ENCODE results near the gene LRRC1. TPM values are rescaled to one million over a fixed set of nuclear protein-coding genes. Genes with fewer than 3 reads are reported as not detected.

LRRC1 gene
- total RNA-seq, 2 experiments from 2014 or later: 3.2 TPM

DNA sequence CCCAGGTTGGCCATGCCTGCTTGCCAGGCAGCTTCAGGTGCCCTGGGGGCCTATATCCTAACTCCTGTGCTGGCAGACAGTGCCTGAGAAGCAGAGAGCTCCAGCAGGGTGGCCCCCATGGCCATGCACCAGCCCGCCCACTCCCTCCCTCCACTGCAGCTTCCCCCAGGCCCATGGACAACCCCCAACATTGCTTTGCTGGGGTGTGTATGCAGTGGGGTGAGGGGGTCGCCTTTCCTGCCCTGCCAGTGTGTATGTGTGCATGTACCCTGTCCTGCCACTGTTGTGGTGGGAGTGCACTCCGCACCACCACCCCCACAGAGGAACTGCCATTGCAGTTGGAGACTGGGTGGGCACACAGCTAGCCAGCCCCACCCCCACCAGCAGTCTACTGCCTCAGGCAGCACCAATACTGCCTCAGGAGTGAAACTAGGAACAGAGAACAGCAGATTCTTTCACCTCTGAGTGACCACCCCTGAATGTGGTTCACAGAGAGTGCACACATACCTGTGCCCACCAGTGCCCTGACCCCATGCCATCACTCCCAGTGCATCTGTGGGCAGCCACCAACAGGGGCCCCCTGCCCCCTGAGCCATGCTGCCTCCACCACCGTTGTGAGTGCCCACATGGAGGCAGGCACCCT is 151.1 kb downstream of the LRRC1 start:
- H3K27ac Mint-ChIP-seq: no peak overlapping the region
- no peak overlapping the region for H3K4me3 Mint-ChIP-seq
- peaks cover 5% of the 10 kb centered on the region for H3K9me3 Mint-ChIP-seq
- ChIA-PET CTCF (no interaction called here), POLR2A (no interaction called here)
- H3K4me1 Mint-ChIP-seq (ENCODE audit: low read depth): no peaks in the 10 kb centered on the region
- intact Hi-C loops (cut with micrococcal nuclease): no loop called here
- H3K36me3 Mint-ChIP-seq: no peaks in the 10 kb centered on the region
- DNase-seq: no peak
- H3K27me3 Mint-ChIP-seq: peaks cover 4% of the 10 kb centered on the region

DNA sequence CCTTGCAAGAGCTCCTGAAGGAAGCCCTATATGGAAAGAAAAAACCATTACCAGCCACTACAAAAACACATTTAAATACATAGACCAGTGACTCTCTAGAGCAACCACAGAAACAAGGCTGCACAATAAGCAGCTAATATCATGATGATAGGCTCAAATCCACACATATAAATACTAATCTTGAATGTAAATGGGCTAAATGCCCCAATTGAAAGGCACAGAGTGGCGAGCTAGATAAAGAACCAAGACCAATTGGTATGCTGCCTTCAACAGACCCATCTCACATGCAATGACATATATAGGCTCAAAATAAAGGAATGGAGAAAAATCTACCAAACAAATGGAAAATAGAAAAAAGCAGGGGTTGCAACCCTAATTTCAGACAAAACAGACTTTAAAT is 153.0 kb downstream of the LRRC1 start:
- no peak overlapping the region for H3K27ac Mint-ChIP-seq
- ChIA-PET CTCF (no interaction called here), POLR2A (no interaction called here)
- H3K4me3 Mint-ChIP-seq: no peak overlapping the region
- peaks cover 10% of the 10 kb centered on the region for H3K9me3 Mint-ChIP-seq
- intact Hi-C loops (cut with micrococcal nuclease): no loop called here
- DNase-seq: no peak
- H3K27me3 Mint-ChIP-seq: peaks cover 1% of the 10 kb centered on the region
- H3K36me3 Mint-ChIP-seq: no peaks in the 10 kb centered on the region
- no peaks in the 10 kb centered on the region for H3K4me1 Mint-ChIP-seq (ENCODE audit: low read depth)

DNA sequence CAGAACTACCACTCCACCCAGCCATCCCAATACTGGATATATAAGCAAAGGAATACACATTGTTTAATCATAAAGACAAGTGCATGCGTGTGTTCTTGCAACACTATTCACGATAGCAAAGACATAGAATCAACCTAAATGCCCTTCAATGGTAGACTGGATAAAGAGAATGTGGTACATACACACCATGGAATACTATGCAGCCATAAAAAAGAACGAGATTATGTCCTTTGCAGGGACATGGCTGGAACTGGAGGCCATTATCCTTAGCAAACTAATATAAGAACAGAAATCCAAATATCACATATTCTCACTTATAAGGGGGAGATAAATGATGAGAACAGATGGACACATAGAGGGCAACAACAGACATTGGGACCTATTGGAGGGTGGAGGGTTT is 156.6 kb downstream of the LRRC1 start:
- Mint-ChIP-seq H3K4me3 (no peak overlapping the region), H3K27me3 (peaks cover 4% of the 10 kb centered on the region), H3K27ac (no peak overlapping the region), H3K9me3 (peaks cover 10% of the 10 kb centered on the region), H3K36me3 (no peaks in the 10 kb centered on the region), H3K4me1 (ENCODE audit: low read depth) (no peaks in the 10 kb centered on the region)
- no peak for DNase-seq
- POLR2A ChIA-PET: no interaction called here
- CTCF ChIA-PET: no interaction called here
- intact Hi-C loops (cut with micrococcal nuclease): no loop called here

DNA sequence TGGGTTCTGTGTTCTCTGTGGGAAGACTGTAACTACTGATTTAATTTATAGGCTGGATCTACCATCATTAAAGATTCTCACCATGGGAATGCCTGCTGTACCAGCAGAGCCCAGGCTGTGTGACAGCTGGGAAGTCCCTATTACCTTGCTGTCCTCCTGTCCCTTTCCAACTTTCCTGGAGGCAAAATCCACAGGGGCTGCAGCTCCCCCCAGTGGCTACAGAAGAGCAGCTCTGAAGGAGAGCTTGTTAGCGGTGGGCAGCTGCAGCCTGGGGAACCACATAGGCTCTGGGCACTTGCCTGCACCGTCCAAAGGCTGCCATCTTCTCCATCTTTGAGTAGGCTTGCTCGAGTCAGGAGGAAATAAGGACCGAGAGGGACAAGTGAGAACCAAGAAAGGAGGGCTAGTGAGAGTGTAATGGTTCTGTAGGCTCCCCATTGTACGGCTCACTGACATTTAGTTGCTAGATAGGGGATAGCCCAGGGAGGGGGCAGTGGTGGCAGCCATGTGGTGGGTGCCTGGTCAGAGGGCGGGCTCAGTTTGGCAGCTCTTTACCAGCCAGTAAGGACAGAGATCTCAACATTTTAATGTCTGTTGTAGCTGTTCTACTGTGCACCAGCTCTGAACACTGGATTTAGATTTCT is 161.4 kb downstream of the LRRC1 start:
- peaks cover 2% of the 10 kb centered on the region for H3K27me3 Mint-ChIP-seq
- CTCF ChIA-PET: interaction anchor here (0.7 to 3.1 kb wide), 8 partner anchors 9 to 527 kb away, joined by 3 to 20 read pairs (median 4); partner anchors contain the start of gene LRRC1
- POLR2A ChIA-PET: no interaction called here
- H3K36me3 Mint-ChIP-seq: no peaks in the 10 kb centered on the region
- H3K4me3 Mint-ChIP-seq: no peak overlapping the region
- H3K9me3 Mint-ChIP-seq: peaks cover 4% of the 10 kb centered on the region
- DNase-seq: peak; percentile 46
- intact Hi-C loops (cut with micrococcal nuclease): loop anchor here (1.0 to 2.0 kb wide), 2 partner anchors 162 to 237 kb away; no protein-coding TSS in a partner anchor
- no peaks in the 10 kb centered on the region for H3K4me1 Mint-ChIP-seq (ENCODE audit: low read depth)
- no peak overlapping the region for H3K27ac Mint-ChIP-seq

DNA sequence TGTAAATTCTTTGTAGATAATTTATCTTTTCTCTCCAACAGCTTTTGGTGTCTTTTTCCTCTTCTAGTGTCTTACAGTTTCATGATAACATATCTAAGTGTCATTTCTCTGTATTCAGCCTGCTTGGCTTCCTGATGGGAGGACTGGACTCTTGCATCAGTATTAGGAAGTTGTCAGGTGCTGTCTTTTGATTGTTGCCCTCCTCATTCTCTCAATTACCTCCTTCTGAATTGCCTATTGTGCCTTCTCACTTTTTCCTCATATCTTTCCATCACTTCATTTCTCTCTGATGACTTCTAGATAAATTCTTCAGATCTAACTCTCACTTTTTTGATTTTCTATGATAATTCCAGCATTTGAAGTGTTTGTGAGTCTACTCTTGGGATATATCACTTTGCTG is 162.0 kb downstream of the LRRC1 start:
- no peaks in the 10 kb centered on the region for H3K9me3 Mint-ChIP-seq
- no peak overlapping the region for H3K4me3 Mint-ChIP-seq
- intact Hi-C loops (cut with micrococcal nuclease): loop anchor here (1.0 to 2.0 kb wide), 2 partner anchors 163 to 238 kb away; no protein-coding TSS in a partner anchor
- no peak overlapping the region for H3K27ac Mint-ChIP-seq
- ChIA-PET CTCF (interaction anchor here (1.0 to 3.1 kb wide), 4 partner anchors 163 to 228 kb away, joined by 4 to 20 read pairs (median 8); partner anchors contain the start of gene LRRC1), POLR2A (no interaction called here)
- H3K27me3 Mint-ChIP-seq: peaks cover 2% of the 10 kb centered on the region
- H3K36me3 Mint-ChIP-seq: no peaks in the 10 kb centered on the region
- H3K4me1 Mint-ChIP-seq (ENCODE audit: low read depth): no peaks in the 10 kb centered on the region
- DNase-seq: no peak

DNA sequence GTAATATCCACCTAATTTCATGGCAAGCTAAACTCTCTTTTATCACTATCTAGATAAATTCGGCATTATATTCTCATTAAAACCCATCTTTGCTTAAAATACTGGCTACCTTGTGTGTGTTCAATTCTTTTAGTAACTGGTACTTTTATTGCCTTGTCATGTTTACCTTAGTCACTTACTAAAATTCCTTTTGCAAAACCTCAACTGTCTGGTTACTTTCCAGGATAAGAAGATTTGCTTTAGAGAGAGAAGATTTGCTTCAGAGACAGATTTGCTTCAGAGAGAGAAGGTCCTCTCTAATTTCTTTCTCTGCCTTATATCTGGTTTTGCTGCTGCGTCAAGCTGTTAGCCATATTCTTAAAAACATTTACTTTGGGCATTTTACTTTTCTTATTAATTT is 164.9 kb downstream of the LRRC1 start:
- no peaks in the 10 kb centered on the region for H3K36me3 Mint-ChIP-seq
- POLR2A ChIA-PET: no interaction called here
- H3K4me3 Mint-ChIP-seq: no peak overlapping the region
- H3K27ac Mint-ChIP-seq: no peak overlapping the region
- no peaks in the 10 kb centered on the region for H3K9me3 Mint-ChIP-seq
- peaks cover 5% of the 10 kb centered on the region for H3K27me3 Mint-ChIP-seq
- CTCF ChIA-PET: no interaction called here
- no peak for DNase-seq
- intact Hi-C loops (cut with micrococcal nuclease): no loop called here
- no peaks in the 10 kb centered on the region for H3K4me1 Mint-ChIP-seq (ENCODE audit: low read depth)

DNA sequence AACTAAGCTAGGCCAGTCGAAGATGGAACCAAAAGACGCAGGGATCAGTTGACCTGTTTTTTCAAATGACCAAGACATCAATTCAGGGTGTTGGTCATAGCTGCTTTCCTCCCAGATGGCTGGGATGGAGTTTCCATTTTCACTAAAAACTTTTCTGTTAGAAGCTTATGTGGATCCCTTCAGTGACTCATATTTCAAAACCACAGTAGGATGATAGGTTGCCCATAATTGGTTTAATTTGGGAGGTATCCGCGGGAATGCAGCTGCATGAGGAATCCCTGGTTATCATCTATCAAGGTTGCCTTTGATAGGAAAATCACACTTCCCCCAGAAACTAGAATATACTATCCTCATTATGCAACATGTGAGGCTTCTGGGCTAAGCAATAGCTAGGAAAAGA is 165.5 kb downstream of the LRRC1 start:
- POLR2A ChIA-PET: no interaction called here
- H3K4me1 Mint-ChIP-seq (ENCODE audit: low read depth): no peaks in the 10 kb centered on the region
- no peak overlapping the region for H3K27ac Mint-ChIP-seq
- peaks cover 5% of the 10 kb centered on the region for H3K27me3 Mint-ChIP-seq
- no peaks in the 10 kb centered on the region for H3K9me3 Mint-ChIP-seq
- no peak for DNase-seq
- H3K4me3 Mint-ChIP-seq: no peak overlapping the region
- CTCF ChIA-PET: no interaction called here
- H3K36me3 Mint-ChIP-seq: no peaks in the 10 kb centered on the region
- intact Hi-C loops (cut with micrococcal nuclease): no loop called here

DNA sequence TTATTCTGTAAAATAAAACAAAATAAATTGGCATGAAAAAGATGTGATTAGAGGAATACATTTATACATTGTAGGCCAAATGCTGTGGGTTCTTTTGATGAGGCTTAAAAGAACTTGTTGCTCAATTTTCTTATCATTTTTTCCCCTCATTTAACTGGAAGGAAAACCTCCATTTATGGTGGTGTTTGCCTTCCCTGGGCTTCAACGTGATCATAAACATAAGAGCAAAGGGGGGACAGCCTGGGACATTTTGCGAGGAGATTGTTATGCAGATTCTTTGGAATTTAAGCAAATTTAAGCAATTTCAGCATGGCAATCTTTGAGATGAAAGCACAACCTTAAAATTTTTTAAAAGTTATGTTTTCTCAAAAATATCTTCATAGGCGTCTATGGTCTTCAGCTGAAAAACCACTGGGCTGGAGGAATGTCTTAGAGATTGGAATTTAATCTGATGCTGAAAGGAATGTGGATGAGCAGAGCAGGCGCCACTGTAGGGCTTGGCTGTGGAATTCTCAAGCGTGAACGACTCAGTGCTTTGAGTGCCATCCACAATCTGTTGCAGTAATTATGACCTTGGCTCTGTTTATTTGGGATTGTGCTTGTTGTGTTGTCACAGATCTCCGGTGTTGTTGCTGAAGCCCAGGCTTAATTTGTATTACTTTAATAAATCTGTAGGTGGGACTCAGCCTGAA is 167.0 kb downstream of the LRRC1 start:
- Mint-ChIP-seq H3K4me1 (ENCODE audit: low read depth) (no peaks in the 10 kb centered on the region), H3K27ac (no peak overlapping the region), H3K9me3 (no peaks in the 10 kb centered on the region), H3K36me3 (no peaks in the 10 kb centered on the region), H3K4me3 (no peak overlapping the region), H3K27me3 (peaks cover 3% of the 10 kb centered on the region)
- no peak for DNase-seq
- CTCF ChIA-PET: no interaction called here
- POLR2A ChIA-PET: no interaction called here
- intact Hi-C loops (cut with micrococcal nuclease): no loop called here

DNA sequence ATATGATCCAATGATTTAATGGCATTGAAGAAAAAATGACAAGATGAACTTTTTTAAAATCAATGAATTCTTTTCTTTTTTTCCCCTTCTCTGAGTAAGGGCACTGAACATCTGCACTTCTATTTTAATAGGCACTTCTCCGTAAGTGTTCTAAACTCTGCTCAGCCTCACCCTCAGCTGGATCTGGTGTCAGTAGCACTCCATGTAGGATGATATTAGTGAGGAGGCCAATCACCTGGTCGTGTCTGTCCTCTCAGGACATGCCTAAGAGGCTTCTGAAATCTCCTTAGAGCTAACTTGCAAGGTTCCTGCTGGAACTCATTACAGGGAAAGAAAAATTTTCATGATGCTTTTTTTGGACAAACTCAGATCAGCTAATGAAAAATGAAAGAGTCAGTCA is 167.8 kb downstream of the LRRC1 start:
- no peak for DNase-seq
- peaks cover 4% of the 10 kb centered on the region for H3K27me3 Mint-ChIP-seq
- POLR2A ChIA-PET: no interaction called here
- no peaks in the 10 kb centered on the region for H3K36me3 Mint-ChIP-seq
- H3K4me3 Mint-ChIP-seq: no peak overlapping the region
- no peak overlapping the region for H3K27ac Mint-ChIP-seq
- intact Hi-C loops (cut with micrococcal nuclease): no loop called here
- CTCF ChIA-PET: no interaction called here
- H3K9me3 Mint-ChIP-seq: no peaks in the 10 kb centered on the region
- H3K4me1 Mint-ChIP-seq (ENCODE audit: low read depth): no peaks in the 10 kb centered on the region

DNA sequence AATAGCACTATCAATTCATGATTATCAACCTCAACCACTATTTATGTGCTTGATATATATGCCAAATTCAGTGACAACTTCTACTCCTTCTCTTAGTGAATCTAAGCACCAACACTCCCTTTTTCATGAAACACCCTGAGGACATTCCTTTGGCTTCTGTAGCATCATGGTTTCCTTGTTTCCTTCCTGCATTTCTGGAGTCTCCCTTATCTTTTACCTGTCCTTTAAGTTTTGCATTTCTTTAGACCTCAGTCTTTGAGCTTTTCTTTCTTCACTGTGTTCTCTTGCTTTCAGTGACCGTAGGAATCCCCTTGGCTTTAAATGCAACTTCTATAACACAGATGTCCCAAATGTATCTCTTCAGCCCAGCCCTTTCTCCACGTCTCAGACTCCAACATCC is 172.6 kb downstream of the LRRC1 start:
- CTCF ChIA-PET: no interaction called here
- no peak for DNase-seq
- Mint-ChIP-seq H3K4me3 (no peak overlapping the region), H3K9me3 (no peaks in the 10 kb centered on the region), H3K27ac (no peak overlapping the region), H3K4me1 (ENCODE audit: low read depth) (no peaks in the 10 kb centered on the region), H3K27me3 (peaks cover 10% of the 10 kb centered on the region), H3K36me3 (no peaks in the 10 kb centered on the region)
- POLR2A ChIA-PET: no interaction called here
- intact Hi-C loops (cut with micrococcal nuclease): no loop called here
